H1 (cell line): ENCODE data around the gene MMP7. TPM values are rescaled to one million over a fixed set of nuclear protein-coding genes. Genes with fewer than 3 reads are reported as not detected.

Experiments
- CTCF ChIA-PET: fragments of 300-600 bp; sonication (Branson Sonifier 250); formaldehyde crosslinking; loops from one replicate; lab custom pipeline; 2021; ENCODE audit not compliant: partially characterized antibody; lab: Charles Lee
- POLR2A ChIA-PET: fragments of 300-600 bp; sonication (Branson Sonifier 250); formaldehyde crosslinking; loops from one replicate; lab custom pipeline; 2021; ENCODE audit warnings: inconsistent platforms; ENCODE audit not compliant: partially characterized antibody; lab: Charles Lee
- DNase-seq, 2 experiments: peaks; one replicate each; pipeline versions ENCODE4 v3.0.0 to v3.0.0-alpha.2; 2010 to 2022; ENCODE audit warnings: low spot score in 2 of 2, low read depth in 1 of 2, mixed read lengths in 1 of 2
- FAIRE-seq: peaks from 2 replicates; lab custom pipeline; 2011; peaks lifted over from hg19 to GRCh38; lab: Jason Lieb, UNC
- H2AFZ ChIP-seq: 2 replicates; pipeline ENCODE4 v1.8.1; 2012; ENCODE audit warnings: low read length, inconsistent platforms
- H2AK5ac ChIP-seq: 2 replicates; pipeline ENCODE4 v1.6.1; 2013; ENCODE audit warnings: low read depth, low read length
- H2BK120ac ChIP-seq: replicated peaks from 2 replicates; pipeline ENCODE3; 2013; ENCODE audit warnings: low read depth, low read length, inconsistent platforms
- H2BK12ac ChIP-seq: 2 replicates; pipeline ENCODE4 v1.6.1; 2013; ENCODE audit warnings: low read depth, low read length
- H2BK15ac ChIP-seq: 2 replicates; pipeline ENCODE4 v1.6.1; 2013; ENCODE audit warnings: low read length
- H2BK20ac ChIP-seq: 2 replicates; pipeline ENCODE4 v1.6.1; 2013; ENCODE audit warnings: low read length
- H2BK5ac ChIP-seq: 2 replicates; pipeline ENCODE4 v1.6.1; 2013; ENCODE audit warnings: low read depth, low read length
- H3K14ac ChIP-seq: 2 replicates; pipeline ENCODE4 v1.6.1; 2013; ENCODE audit warnings: inconsistent platforms; ENCODE audit not compliant: insufficient read length
- H3K18ac ChIP-seq: 2 replicates; pipeline ENCODE4 v1.6.1; 2013; ENCODE audit warnings: low read length; ENCODE audit errors: extremely low read depth
- H3K23ac ChIP-seq: 2 replicates; pipeline ENCODE4 v1.6.1; 2013; ENCODE audit warnings: inconsistent platforms; ENCODE audit not compliant: insufficient read length
- H3K23me2 ChIP-seq: 2 replicates; pipeline ENCODE4 v1.6.1; 2013; ENCODE audit warnings: low read depth, low read length
- H3K27ac ChIP-seq: 2 replicates; pipeline ENCODE4 v1.6.1; 2011; ENCODE audit warnings: low read depth, low read length, inconsistent platforms
- H3K27me3 ChIP-seq, 4 experiments: replicated peaks in 1 of 4; 1 replicate in 1 of 4; 2 replicates in 3 of 4; pipeline versions ENCODE4 v1.6.1 to v1.8.1; 2011 to 2013; ENCODE audit warnings: low read length in 3 of 4, mild to moderate bottlenecking in 3 of 4, inconsistent platforms in 2 of 4, mixed read lengths in 2 of 4, moderate library complexity in 1 of 4; ENCODE audit not compliant: control insufficient read depth in 3 of 4, insufficient read depth in 3 of 4; ENCODE audit errors: extremely low read depth in 1 of 4
- H3K36me3 ChIP-seq, 4 experiments: 2 replicates each; pipeline versions ENCODE4 v1.6.1 to v1.8.1; 2011 to 2013; ENCODE audit warnings: mild to moderate bottlenecking in 4 of 4, low read length in 3 of 4, moderate library complexity in 2 of 4, control low read depth in 1 of 4, inconsistent platforms in 1 of 4; ENCODE audit not compliant: insufficient read depth in 4 of 4, control insufficient read depth in 2 of 4
- H3K4ac ChIP-seq: replicated peaks from 2 replicates; pipeline ENCODE3; 2013; ENCODE audit warnings: low read length, low read depth, mixed read lengths, inconsistent platforms; ENCODE audit not compliant: insufficient read length
- H3K4me1 ChIP-seq, 4 experiments: replicated peaks in 1 of 4; 1 replicate in 1 of 4; 2 replicates in 3 of 4; pipeline versions ENCODE4 v1.6.1 to v1.8.1; 2011 to 2013; ENCODE audit warnings: low read length in 3 of 4, inconsistent platforms in 2 of 4, mixed read lengths in 1 of 4; ENCODE audit not compliant: insufficient read depth in 4 of 4, control insufficient read depth in 3 of 4
- H3K4me2 ChIP-seq, 2 experiments: 2 replicates each; pipeline versions ENCODE4 v1.6.1 to v1.8.1; 2011 to 2013; ENCODE audit warnings: low read depth in 2 of 2, low read length in 2 of 2, control low read depth in 1 of 2, inconsistent platforms in 1 of 2, mild to moderate bottlenecking in 1 of 2; ENCODE audit not compliant: insufficient read depth in 1 of 2
- H3K4me3 ChIP-seq, 4 experiments: fragments of 200-600, 300-600 bp in 1 of 4; sonication (generic), shearing (Covaris generic), sonication (Bioruptor Twin) in 1 of 4; 2 replicates each; pipeline versions ENCODE4 v1.5.1 to v1.8.1; 2011 to 2016; ENCODE audit warnings: low read length in 4 of 4, low read depth in 3 of 4, control low read depth in 2 of 4, inconsistent platforms in 2 of 4, mild to moderate bottlenecking in 2 of 4, mixed read lengths in 1 of 4, moderate library complexity in 1 of 4; ENCODE audit not compliant: insufficient read depth in 2 of 4; ENCODE audit errors: extremely low read depth in 1 of 4
- H3K56ac ChIP-seq: replicated peaks from 2 replicates; pipeline ENCODE3; 2013; ENCODE audit warnings: low read depth, mild to moderate bottlenecking, mixed read lengths, low read length, inconsistent platforms; ENCODE audit not compliant: insufficient read length
- H3K79me1 ChIP-seq: 2 replicates; pipeline ENCODE4 v1.6.1; 2013; ENCODE audit warnings: low read depth, low read length, control low read depth
- H3K79me2 ChIP-seq, 2 experiments: 2 replicates each; pipeline versions ENCODE4 v1.6.1 to v1.8.1; 2012 to 2013; ENCODE audit warnings: low read length in 2 of 2, mild to moderate bottlenecking in 2 of 2, inconsistent platforms in 1 of 2; ENCODE audit not compliant: insufficient read depth in 2 of 2, control insufficient read depth in 1 of 2
- H3K9ac ChIP-seq, 4 experiments: replicated peaks in 1 of 4; 1 replicate in 1 of 4; 2 replicates in 3 of 4; pipeline versions ENCODE4 v1.6.1 to v1.8.1; 2011 to 2013; ENCODE audit warnings: low read depth in 3 of 4, low read length in 3 of 4, control low read depth in 2 of 4, mild to moderate bottlenecking in 2 of 4, moderate library complexity in 2 of 4, inconsistent platforms in 1 of 4; ENCODE audit errors: extremely low read depth in 1 of 4
- H3K9me3 ChIP-seq, 2 experiments: 2 replicates each; pipeline versions ENCODE4 v1.6.1 to v1.8.1; 2012 to 2013; ENCODE audit warnings: mild to moderate bottlenecking in 2 of 2, moderate library complexity in 2 of 2, control low read depth in 1 of 2, inconsistent platforms in 1 of 2, low read depth in 1 of 2, low read length in 1 of 2, mixed read lengths in 1 of 2; ENCODE audit not compliant: insufficient read depth in 2 of 2
- H4K20me1 ChIP-seq, 2 experiments: replicated peaks in 1 of 2; 2 replicates each; pipeline versions ENCODE3 to v1.8.1; 2011 to 2013; ENCODE audit warnings: inconsistent platforms in 2 of 2, low read length in 2 of 2, mild to moderate bottlenecking in 1 of 2; ENCODE audit not compliant: insufficient read depth in 2 of 2, control insufficient read depth in 1 of 2
- H4K5ac ChIP-seq: 2 replicates; pipeline ENCODE4 v1.6.1; 2013; ENCODE audit warnings: low read length, low read depth, mixed read lengths, inconsistent platforms; ENCODE audit not compliant: insufficient read length
- H4K8ac ChIP-seq: 2 replicates; pipeline ENCODE4 v1.8.0; 2013; ENCODE audit warnings: mild to moderate bottlenecking, moderate library complexity, low read length, inconsistent platforms; ENCODE audit not compliant: insufficient read depth; ENCODE audit errors: extremely low read depth
- H4K91ac ChIP-seq: replicated peaks from 2 replicates; pipeline ENCODE3; 2013; ENCODE audit warnings: low read length, mixed read lengths, inconsistent platforms; ENCODE audit not compliant: insufficient read length
- ASH2L ChIP-seq: fragments of 200-600, 300-600 bp; sonication (generic); IDR thresholded peaks from one replicate; pipeline ENCODE4 v1.7.1; 2017; ENCODE audit warnings: low read length
- CBX8 ChIP-seq: fragments of 300-800, 300-1000 bp; sonication (generic); IDR thresholded peaks from 2 replicates; pipeline ENCODE4 v1.7.1; 2016; ENCODE audit warnings: low read depth, low read length, borderline replicate concordance
- FOSL1 ChIP-seq: IDR thresholded peaks from 2 replicates; pipeline ENCODE4 v1.6.1; 2011; ENCODE audit warnings: mild to moderate bottlenecking, low read depth, low read length, moderate library complexity; ENCODE audit not compliant: insufficient read depth
- JUND ChIP-seq: IDR thresholded peaks from 2 replicates; pipeline ENCODE4 v1.6.1; 2011; ENCODE audit warnings: mild to moderate bottlenecking, improper control_type of control experiment, low read length
- SP2 ChIP-seq: IDR thresholded peaks from 2 replicates; pipeline ENCODE4 v1.6.1; 2012; ENCODE audit warnings: mild to moderate bottlenecking, low read length, inconsistent platforms
- SRF ChIP-seq: IDR thresholded peaks from 2 replicates; pipeline ENCODE4 v1.6.1; 2011; ENCODE audit warnings: mild to moderate bottlenecking, low read depth, low read length, moderate library complexity
- SUZ12 ChIP-seq: fragments of 200-600 bp; sonication (generic); IDR thresholded peaks from 2 replicates; pipeline ENCODE4 v1.6.1; 2012; ENCODE audit warnings: mild to moderate bottlenecking, inconsistent platforms, low read length, moderate library complexity, mixed read lengths
- TBP ChIP-seq: IDR thresholded peaks from 2 replicates; pipeline ENCODE4 v1.6.1; 2011; ENCODE audit warnings: low read depth, low read length, improper control_type of control experiment
- YY1 ChIP-seq: IDR thresholded peaks from 2 replicates; pipeline ENCODE4 v1.6.1; 2011; ENCODE audit warnings: low read depth, mild to moderate bottlenecking, low read length
- ZNF274 ChIP-seq: IDR thresholded peaks from 2 replicates; pipeline ENCODE4 v1.7.0; 2012; ENCODE audit warnings: low read length, borderline replicate concordance; ENCODE audit errors: extremely low read depth
- polyA plus RNA-seq, 7 experiments: library from polyadenylated mRNA; depleted of rRNA in 3 of 7; stranded (reverse) in 5 of 7; unstranded in 2 of 7; fragments of >200 nt in 5 of 7; fragments of 200-250 nt in 2 of 7; gene quantifications; 1 replicate in 5 of 7; 2 replicates in 1 of 7; 4 replicates in 1 of 7; pipeline versions ENCODE4 v1.2.1 to v1.2.3, GENCODE V29; 2011 to 2013; ENCODE audit warnings: missing spikeins in 2 of 7, mixed read lengths in 2 of 7
- total RNA-seq: library from RNA; stranded (reverse); fragmentation: NEBNext Ultra II Directional; extraction: Animal tissue kit (Norgen Biotek cat#: 25700); gene quantifications from 2 replicates; pipeline ENCODE4 v1.2.1, GENCODE V29; 2021

The MMP7 gene
- total and polyA plus RNA-seq, 2 of the 8 experiments (the other 6 are each of a cell fraction or from before 2014, with no cell fraction given) = not detected

- no peak overlapping the region for H2BK5ac ChIP-seq
- H2AK5ac ChIP-seq = no peak overlapping the region
- H3K36me3 ChIP-seq = no peaks in the 10 kb centered on the region; a peak in 1 of 8 replicates
- no peak overlapping the region for H4K91ac ChIP-seq
- no peak overlapping the region for H2BK120ac ChIP-seq
- H3K14ac ChIP-seq = no peak overlapping the region
- CTCF ChIA-PET = no interaction called here
- H3K23me2 ChIP-seq = no peaks in the 10 kb centered on the region
- peaks cover 0 to 2% (median 0%) of the 10 kb centered on the region in 4 experiments; a peak in 1 of 7 replicates for H3K4me1 ChIP-seq
- FAIRE-seq (no peak), DNase-seq (no peak)
- H3K18ac ChIP-seq = no peak overlapping the region
- H2AFZ ChIP-seq = no peak overlapping the region
- no peaks in the 10 kb centered on the region for H4K20me1 ChIP-seq
- no peaks in the 10 kb centered on the region for H3K79me2 ChIP-seq
- no peak overlapping the region for H2BK15ac ChIP-seq
- POLR2A ChIA-PET = no interaction called here
- H4K5ac ChIP-seq = no peak overlapping the region
- no peak overlapping the region for H3K27ac ChIP-seq
- TF ChIP-seq CBX8 = no peak
- no peak for TF ChIP-seq FOSL1
- TF ChIP-seq ASH2L = no peak
- no peak for TF ChIP-seq JUND
- no peak for TF ChIP-seq TBP
- TF ChIP-seq SUZ12 = no peak
- no peak for TF ChIP-seq SP2
- TF ChIP-seq YY1 = no peak
- TF ChIP-seq ZNF274 = no peak
- TF ChIP-seq SRF = no peak
- H3K79me1 ChIP-seq = no peaks in the 10 kb centered on the region
- H3K4me2 ChIP-seq = no peak overlapping the region
- peaks cover 0 to 3% of the 10 kb centered on the region in 2 experiments; a peak in 2 of 4 replicates for H3K9me3 ChIP-seq
- no peak overlapping the region for H3K9ac ChIP-seq
- no peak overlapping the region for H3K23ac ChIP-seq
- no peak overlapping the region for H3K4ac ChIP-seq
- H2BK20ac ChIP-seq = no peak overlapping the region
- H4K8ac ChIP-seq = no peak overlapping the region
- H3K4me3 ChIP-seq = no peak overlapping the region
- no peak overlapping the region for H3K56ac ChIP-seq
- H3K27me3 ChIP-seq = no peaks in the 10 kb centered on the region
- H2BK12ac ChIP-seq = no peak overlapping the region
These were observed 31.1 kb upstream of the MMP7 start for GRCh38 chr11:102561636-102562035.
